HFFc6 (cell line): Measurements from ENCODE around the gene C11orf86. TPM values are rescaled to one million over a fixed set of nuclear protein-coding genes. Genes with fewer than 3 reads are reported as not detected.

Experiments
- DNase-seq: peaks from one replicate; pipeline ENCODE4 v3.0.0-alpha.2; 2018
- H3K27ac Mint-ChIP-seq: 2 replicates; pipeline ENCODE4 v1.8.0; 2020; ENCODE audit warnings: mild to moderate bottlenecking, mixed read lengths
- H3K27me3 Mint-ChIP-seq: 2 replicates; pipeline ENCODE4 v1.8.0; 2021; ENCODE audit warnings: mild to moderate bottlenecking, moderate library complexity, mixed read lengths; ENCODE audit not compliant: insufficient read depth
- H3K36me3 Mint-ChIP-seq: 2 replicates; pipeline ENCODE4 v1.8.0; 2021; ENCODE audit warnings: low read depth, mixed read lengths
- H3K4me1 Mint-ChIP-seq: 2 replicates; pipeline ENCODE4 v1.8.0; 2020; ENCODE audit warnings: low read depth, mixed read lengths
- H3K4me3 Mint-ChIP-seq: 2 replicates; pipeline ENCODE4 v1.8.0; 2020; ENCODE audit warnings: mild to moderate bottlenecking, moderate library complexity, mixed read lengths
- H3K9me3 Mint-ChIP-seq: 2 replicates; pipeline ENCODE4 v1.8.0; 2020; ENCODE audit warnings: mild to moderate bottlenecking, mixed read lengths
- CTCF ChIP-seq: fragments of 200-600 bp; sonication (generic); IDR thresholded peaks from 2 replicates; pipeline ENCODE4 v1.5.0; 2021; ENCODE audit warnings: antibody characterized with exemption, mild to moderate bottlenecking
- total RNA-seq, 6 experiments: library from RNA; stranded (reverse); fragmentation: NEBNext Ultra II Directional; extraction: Animal tissue kit (Norgen Biotek cat#: 25700); gene quantifications; 2 replicates in 1 of 6; 3 replicates in 5 of 6; pipeline ENCODE4 v1.2.3, GENCODE V29; 2021

The C11orf86 gene
- total RNA-seq, 6 experiments from 2014 or later: not detected

DNA sequence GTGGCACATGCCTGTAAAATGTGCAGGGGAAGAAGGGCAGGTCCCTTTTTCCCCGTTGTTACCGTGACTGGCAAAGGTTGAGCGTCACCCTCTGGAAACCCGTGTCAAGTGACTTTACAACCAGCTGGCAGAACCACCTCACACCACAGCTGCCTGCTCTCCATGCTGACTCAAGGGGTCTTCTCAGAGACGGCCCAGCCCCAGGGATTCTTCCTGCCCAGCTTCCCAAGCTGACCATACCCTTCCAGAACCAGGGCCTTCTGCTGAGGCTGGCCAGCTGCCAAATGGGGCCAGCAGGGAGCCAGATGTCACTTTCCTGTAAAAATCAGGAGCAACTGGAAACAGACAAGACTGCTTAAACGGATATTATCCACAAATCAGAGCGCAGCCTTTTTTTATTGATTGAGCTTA, 23.2 kb upstream of the C11orf86 start:
- TF ChIP-seq CTCF: no peak
- Mint-ChIP-seq H3K27ac (no peak overlapping the region), H3K27me3 (no peaks in the 10 kb centered on the region; the same call in 1 of the 2 replicates)

DNA sequence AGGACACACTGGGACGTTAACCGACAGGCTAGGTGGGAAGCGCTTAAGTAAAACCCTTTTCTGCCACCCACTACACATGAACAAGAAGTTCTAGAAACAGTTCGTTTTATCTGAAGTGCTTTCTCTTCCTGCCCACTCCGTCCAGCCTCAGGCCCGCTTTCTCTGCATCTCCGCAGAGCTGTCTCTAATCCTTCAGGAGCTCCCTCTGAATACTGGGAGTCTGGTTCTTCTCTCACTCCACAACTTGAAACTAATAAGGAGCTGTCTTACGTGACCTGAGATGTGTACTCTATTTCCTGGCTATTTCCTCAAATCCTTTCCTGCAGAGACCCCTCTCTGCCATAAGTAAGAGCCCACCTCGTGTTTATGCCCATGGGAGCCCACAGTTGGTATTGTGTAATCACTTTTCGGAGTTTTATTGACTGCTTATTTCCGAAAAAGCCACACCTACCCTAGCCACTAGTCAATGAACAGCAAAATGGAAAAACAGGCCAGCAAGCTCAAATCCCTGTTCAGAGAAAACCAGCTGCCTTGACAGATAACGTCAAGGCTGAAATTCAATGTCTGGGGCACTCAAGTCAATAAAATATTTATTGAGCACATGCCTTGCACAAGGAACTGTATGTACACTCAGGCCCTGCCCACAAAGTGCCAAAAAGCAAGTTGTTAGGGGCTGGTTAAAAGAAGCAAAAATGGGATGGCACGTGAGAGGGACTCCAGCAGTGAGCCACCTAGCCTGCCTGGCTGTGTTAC, 21.8 kb upstream of the C11orf86 start:
- no peak overlapping the region for H3K27ac Mint-ChIP-seq

More for the DNA sequence above, 23.2 kb upstream of the C11orf86 start:
- DNase-seq: no peak
- Mint-ChIP-seq H3K4me1 (peaks cover 34% of the 10 kb centered on the region), H3K9me3 (no peaks in the 10 kb centered on the region), H3K36me3 (peaks cover 6% of the 10 kb centered on the region; the same call in 1 of the 2 replicates), H3K4me3 (no peak overlapping the region)

DNA sequence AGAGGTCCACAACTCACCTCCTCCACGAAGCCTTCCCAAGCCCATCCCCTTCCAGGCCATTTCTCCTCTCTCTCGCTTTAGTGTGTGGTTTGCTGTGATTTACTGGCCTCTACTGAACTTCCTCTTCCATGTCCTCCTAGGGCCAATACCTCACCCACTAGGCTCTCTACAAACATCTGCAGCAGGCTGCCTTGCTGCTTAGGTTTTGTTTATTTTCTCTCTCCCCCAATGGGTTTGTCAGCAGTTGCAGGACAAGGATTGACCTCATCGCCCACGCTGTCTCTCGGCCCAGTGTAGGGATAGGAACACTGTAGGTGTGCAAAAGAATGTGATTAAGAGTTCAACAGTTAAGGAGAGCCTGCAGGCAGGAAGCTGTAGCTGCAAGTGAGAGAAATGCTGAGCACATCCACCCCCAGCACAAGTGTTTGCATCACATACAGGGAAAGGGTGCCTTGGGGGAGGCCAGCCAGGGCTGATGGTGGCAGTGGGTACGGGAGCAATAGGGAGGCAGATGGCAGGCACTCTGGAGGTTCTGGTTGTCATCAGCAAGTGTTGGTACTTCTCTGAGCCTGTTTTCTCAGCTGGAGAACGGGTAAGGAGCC, 18.3 kb upstream of the C11orf86 start:
- peak; percentile 50 for DNase-seq
- Mint-ChIP-seq H3K27ac (peak overlapping the region; percentile 32), H3K4me1 (peaks cover 32% of the 10 kb centered on the region), H3K27me3 (peaks cover 2% of the 10 kb centered on the region; the same call in 1 of the 2 replicates), H3K36me3 (peaks cover 6% of the 10 kb centered on the region; the same call in 1 of the 2 replicates), H3K9me3 (peaks cover 6% of the 10 kb centered on the region; the same call in 1 of the 2 replicates), H3K4me3 (peak overlapping the region; percentile 73)
- peak; percentile 30; the same call in 1 of the 2 replicates for TF ChIP-seq CTCF

More for the DNA sequence above, 21.8 kb upstream of the C11orf86 start:
- no peak for TF ChIP-seq CTCF
- Mint-ChIP-seq H3K4me1 (peaks cover 36% of the 10 kb centered on the region), H3K9me3 (no peaks in the 10 kb centered on the region), H3K36me3 (peaks cover 6% of the 10 kb centered on the region; the same call in 1 of the 2 replicates), H3K27me3 (no peaks in the 10 kb centered on the region; the same call in 1 of the 2 replicates), H3K4me3 (no peak overlapping the region)
- no peak for DNase-seq

GRCh38 chr11:66957971-66958231, 17.2 kb upstream of the C11orf86 start:
- Mint-ChIP-seq H3K9me3 (peaks cover 6% of the 10 kb centered on the region; the same call in 1 of the 2 replicates), H3K27ac (peak overlapping the region; percentile 62; the same call in 1 of the 2 replicates), H3K27me3 (peaks cover 2% of the 10 kb centered on the region; the same call in 1 of the 2 replicates), H3K4me3 (peak overlapping the region; percentile 86), H3K36me3 (peaks cover 6% of the 10 kb centered on the region; the same call in 1 of the 2 replicates), H3K4me1 (peaks cover 32% of the 10 kb centered on the region)
- no peak for TF ChIP-seq CTCF
- no peak for DNase-seq

- H3K4me3 Mint-ChIP-seq: peak within 1 kb of the TSS; percentile 86
- H3K27me3 Mint-ChIP-seq: peaks cover 2% of the 10 kb centered on the region; the same call in 1 of the 2 replicates
- peaks cover 6% of the 10 kb centered on the region; the same call in 1 of the 2 replicates for H3K36me3 Mint-ChIP-seq
- peak; percentile 100 for DNase-seq
- H3K9me3 Mint-ChIP-seq: peaks cover 6% of the 10 kb centered on the region; the same call in 1 of the 2 replicates
- H3K27ac Mint-ChIP-seq: peak within 1 kb of the TSS; percentile 79
- no peak for TF ChIP-seq CTCF
- peaks cover 32% of the 10 kb centered on the region for H3K4me1 Mint-ChIP-seq
These were observed 16.7 kb upstream of the C11orf86 start, which contains the start of gene PC for GRCh38 chr11:66958232-66958955. Gene PC, minus strand, starts transcription at chr11:66958383. Its CDS starts 86,224 bp downstream, at chr11:66872159.
